Thoracic aorta (tissue), 2 donors: ENCODE measurements around the gene ZMIZ1. TPM values are rescaled to one million over a fixed set of nuclear protein-coding genes. Genes with fewer than 3 reads are reported as not detected.

Source experiments
- ATAC-seq: fragments of 150-250 bp; one replicate; pipeline ENCODE4 v1.8.0; 2017; ENCODE audit warnings: low read depth; ENCODE audit not compliant: insufficient number of reproducible peaks, low FRiP score
- DNase-seq: peaks from one replicate; pipeline ENCODE4 v3.0.0-alpha.2; 2020; ENCODE audit warnings: low spot score
- H3K27ac ChIP-seq, 2 donors: fragments of 200-600 bp; sonication (generic); 1 replicate in 1 of 2; 2 replicates in 1 of 2; pipeline ENCODE4 v1.5.1; 2016; ENCODE audit warnings: mild to moderate bottlenecking in 2 of 2, moderate library complexity in 2 of 2
- H3K27me3 ChIP-seq: fragments of 200-600 bp; sonication (generic); replicated peaks from 2 replicates; pipeline ENCODE4 v1.6.0; 2016; ENCODE audit warnings: mild to moderate bottlenecking; ENCODE audit not compliant: insufficient read depth
- H3K36me3 ChIP-seq: fragments of 200-600 bp; sonication (generic); one replicate; pipeline ENCODE4 v1.5.1; 2016
- H3K4me1 ChIP-seq, 2 donors: fragments of 200-600 bp; sonication (generic); 1 replicate in 1 of 2; 2 replicates in 1 of 2; pipeline versions ENCODE4 v1.5.1 to v1.6.0; 2016; ENCODE audit warnings: low read depth in 2 of 2, mild to moderate bottlenecking in 1 of 2; ENCODE audit not compliant: control insufficient read depth in 1 of 2
- H3K4me3 ChIP-seq: fragments of 200-600 bp; sonication (generic); 2 replicates; pipeline ENCODE4 v1.5.1; 2016; ENCODE audit warnings: mild to moderate bottlenecking
- H3K9me3 ChIP-seq: fragments of 200-600 bp; sonication (generic); 2 replicates; pipeline ENCODE4 v1.5.1; 2016
- CTCF ChIP-seq: fragments of 200-600 bp; sonication (generic); IDR thresholded peaks from one replicate; pipeline ENCODE4 v1.5.1; 2019; ENCODE audit warnings: antibody characterized with exemption
- total RNA-seq, 2 donors: library from RNA; depleted of rRNA; stranded (reverse); fragments of >200 nt; gene quantifications; one replicate each; pipeline versions ENCODE4 v1.1.0 to v1.2.3, GENCODE V29; 2016

ZMIZ1 gene
- total RNA-seq, 2 donors from 2014 or later = 57.8 to 81.6 TPM

GRCh38 chr10:79353000-79353406, 284.2 kb downstream of the ZMIZ1 start:
- Histone ChIP-seq H3K4me3 (no peak overlapping the region), H3K36me3 (peaks cover 21% of the 10 kb centered on the region), H3K4me1 (peaks cover 2 to 10% of the 10 kb centered on the region in 2 donors), H3K27ac (no peak overlapping the region), H3K9me3 (no peaks in the 10 kb centered on the region), H3K27me3 (no peaks in the 10 kb centered on the region)
- DNase-seq (no peak), ATAC-seq (no peak)
- TF ChIP-seq CTCF = no peak

GRCh38 chr10:79353726-79354125, 285.0 kb downstream of the ZMIZ1 start:
- H3K36me3 ChIP-seq = peaks cover 21% of the 10 kb centered on the region
- no peak overlapping the region for H3K4me3 ChIP-seq
- H3K27ac ChIP-seq = no peak overlapping the region
- TF ChIP-seq CTCF = no peak
- ATAC-seq = no peak
- peaks cover 0 to 3% of the 10 kb centered on the region in 2 donors for H3K4me1 ChIP-seq
- no peaks in the 10 kb centered on the region for H3K9me3 ChIP-seq
- no peaks in the 10 kb centered on the region for H3K27me3 ChIP-seq
- DNase-seq = no peak

GRCh38 chr10:79354141-79354540, 285.4 kb downstream of the ZMIZ1 start:
- TF ChIP-seq CTCF = no peak
- no peaks in the 10 kb centered on the region for H3K4me1 ChIP-seq
- H3K27ac ChIP-seq = no peak overlapping the region
- ATAC-seq (no peak), DNase-seq (no peak)
- H3K4me3 ChIP-seq = no peak overlapping the region
- peaks cover 21% of the 10 kb centered on the region for H3K36me3 ChIP-seq
- H3K27me3 ChIP-seq = no peaks in the 10 kb centered on the region
- H3K9me3 ChIP-seq = no peaks in the 10 kb centered on the region

GRCh38 chr10:79354615-79355014, 285.8 kb downstream of the ZMIZ1 start:
- H3K4me3 ChIP-seq = no peak overlapping the region
- DNase-seq (no peak), ATAC-seq (no peak)
- TF ChIP-seq CTCF = no peak
- no peaks in the 10 kb centered on the region for H3K9me3 ChIP-seq
- peaks cover 21% of the 10 kb centered on the region for H3K36me3 ChIP-seq
- no peaks in the 10 kb centered on the region for H3K27me3 ChIP-seq
- H3K27ac ChIP-seq = no peak overlapping the region
- H3K4me1 ChIP-seq = no peaks in the 10 kb centered on the region

- no peak for DNase-seq
- Histone ChIP-seq H3K4me3 (no peak overlapping the region), H3K27me3 (no peaks in the 10 kb centered on the region), H3K4me1 (no peaks in the 10 kb centered on the region), H3K27ac (no peak overlapping the region), H3K9me3 (no peaks in the 10 kb centered on the region), H3K36me3 (peaks cover 21% of the 10 kb centered on the region)
- no peak for ATAC-seq
- TF ChIP-seq CTCF = no peak
Measured at GRCh38 chr10:79355420-79356017, 286.8 kb downstream of the ZMIZ1 start.
